Fibroblast of pulmonary artery (primary cell): ENCODE results near the gene NOL9.

Source experiments
- DNase-seq: peaks from one replicate; pipeline ENCODE4 v3.0.0-alpha.2; 2010; ENCODE audit warnings: low read depth
- H3K4me3 ChIP-seq: replicated peaks from 2 replicates; pipeline ENCODE4 v1.5.1; 2011; ENCODE audit warnings: low read depth, mild to moderate bottlenecking, control low read depth, low read length, moderate library complexity
- CTCF ChIP-seq: IDR thresholded peaks from 2 replicates; pipeline ENCODE4 v1.5.1; 2011; ENCODE audit warnings: mild to moderate bottlenecking, control low read depth, low read length, inconsistent platforms; ENCODE audit errors: missing control alignments

NOL9 gene

GRCh38 chr1:6512908-6513280 lies 41.4 kb downstream of the NOL9 start:
- no peak overlapping the region for H3K4me3 ChIP-seq
- no peak for DNase-seq
- TF ChIP-seq CTCF = no peak

DNA sequence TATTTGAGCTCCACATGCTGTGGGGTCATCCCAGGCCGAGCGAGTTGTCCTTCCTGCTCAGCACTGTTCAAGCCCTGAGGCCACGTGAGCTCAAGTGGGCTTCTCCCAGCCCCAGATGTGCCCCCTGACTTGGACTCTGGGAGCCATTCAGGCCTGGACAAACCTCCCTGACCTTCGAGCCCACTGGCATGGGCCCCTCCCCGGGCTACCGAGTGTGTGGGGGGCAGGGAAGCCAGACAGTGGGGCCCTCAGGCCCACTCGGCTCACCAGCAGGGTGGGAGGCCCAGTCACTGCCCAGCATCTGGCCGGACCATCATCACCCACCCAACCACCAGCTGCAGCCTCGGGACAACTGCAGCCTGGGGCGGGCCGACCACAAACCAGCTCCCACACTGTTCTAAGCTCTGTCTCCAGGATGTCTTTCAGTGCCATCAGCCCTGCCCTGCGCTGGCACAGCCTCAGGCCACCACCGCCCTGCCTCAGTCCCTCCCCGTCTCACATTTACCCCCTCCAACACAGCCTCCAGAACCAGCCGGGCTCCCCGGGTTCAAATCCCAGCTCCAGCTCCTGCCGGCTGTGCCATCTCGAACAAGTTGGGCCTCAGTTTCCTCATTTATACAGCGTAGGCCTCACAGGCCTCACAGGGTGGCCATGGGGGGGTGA lies 41.9 kb downstream of the NOL9 start:
- no peak for DNase-seq
- no peak for TF ChIP-seq CTCF
- H3K4me3 ChIP-seq = no peak overlapping the region

DNA sequence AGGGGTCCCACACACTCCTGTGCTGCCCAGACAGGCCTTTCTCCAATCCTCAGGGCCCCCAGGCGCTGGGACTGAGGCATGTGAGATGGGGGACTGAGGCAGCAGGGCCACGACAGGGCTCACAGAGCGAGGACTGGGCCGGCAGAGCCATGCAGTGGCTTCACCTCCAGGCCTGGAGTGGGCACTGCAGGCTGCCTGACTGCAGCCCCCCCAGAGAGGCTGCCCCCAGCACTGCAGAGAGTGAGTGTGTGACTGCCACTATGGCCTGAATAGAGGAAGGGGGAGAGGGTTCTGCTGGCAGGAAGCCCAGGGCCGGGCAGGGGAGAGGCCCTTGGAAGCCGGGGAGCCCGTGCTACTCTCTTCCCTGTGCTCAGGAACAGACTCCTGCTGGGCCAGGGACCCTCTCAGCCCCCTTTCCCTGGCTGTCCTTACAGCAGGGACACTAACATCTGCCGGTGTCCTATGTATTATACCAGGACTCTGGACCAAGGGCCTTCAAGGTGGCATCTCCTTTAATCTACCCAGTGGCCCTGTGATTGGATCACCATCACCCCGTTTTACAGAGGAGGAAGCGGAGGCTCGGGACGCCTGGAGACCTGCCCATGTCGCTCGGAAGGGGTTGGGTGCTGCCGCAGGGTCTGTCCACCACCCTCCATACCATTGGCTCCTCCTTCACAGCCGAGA lies 42.6 kb downstream of the NOL9 start:
- no peak for DNase-seq
- TF ChIP-seq CTCF = no peak
- H3K4me3 ChIP-seq = no peak overlapping the region

DNA sequence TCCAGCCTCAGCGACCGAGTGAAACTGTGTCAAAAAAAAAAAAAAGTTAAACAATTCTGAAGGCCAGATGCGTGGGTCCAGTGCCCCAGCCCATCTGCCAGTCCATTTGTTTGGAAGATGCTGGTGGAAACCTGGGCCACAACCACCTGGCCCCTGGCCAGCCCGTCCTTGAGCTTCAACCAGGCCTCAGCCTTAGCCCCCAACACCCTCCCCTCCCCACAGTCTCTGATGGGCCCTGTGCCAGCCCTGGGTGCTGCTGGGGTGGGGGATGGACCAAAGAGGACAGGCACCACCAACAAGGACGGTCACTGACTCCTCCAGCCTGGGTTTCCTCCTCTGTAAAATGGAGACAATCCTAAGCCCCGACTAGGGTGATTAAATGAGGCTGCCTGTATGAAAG lies 43.3 kb downstream of the NOL9 start:
- no peak for DNase-seq
- H3K4me3 ChIP-seq = no peak overlapping the region
- no peak for TF ChIP-seq CTCF

- no peak for TF ChIP-seq CTCF
- DNase-seq = no peak
- no peak overlapping the region for H3K4me3 ChIP-seq
Observed at GRCh38 chr1:6510493-6510892, 43.8 kb downstream of the NOL9 start.

GRCh38 chr1:6509919-6510291 lies 44.4 kb downstream of the NOL9 start:
- no peak for TF ChIP-seq CTCF
- no peak overlapping the region for H3K4me3 ChIP-seq
- DNase-seq = no peak
